GM11168 (cell line): Measurements from ENCODE around the gene LAMTOR3.
"Not testable (repeated sequence)": the region's sequence is repeated elsewhere in the genome, so short reads cannot be mapped to it uniquely, and the experiment has no call there.

Source experiments
- in situ Hi-C: fragments of 300-500 bp; cut with MboI; formaldehyde crosslinking; loops from one replicate; pipeline ENCODE4 v1.12.0; 2022; ENCODE audit warnings: low sequenced_read_pairs; ENCODE audit not compliant: unreplicated experiment

The LAMTOR3 gene

GRCh38 chr4:99834569-99834968, 59.7 kb downstream of the LAMTOR3 start:
- in situ Hi-C loops, result no loop called here

- in situ Hi-C loops, result no loop called here
These were observed 60.5 kb downstream of the LAMTOR3 start for GRCh38 chr4:99833756-99834155.

GRCh38 chr4:99832758-99833157, 61.5 kb downstream of the LAMTOR3 start:
- in situ Hi-C loops, result no loop called here

- in situ Hi-C loops, result no loop called here
These were observed 61.9 kb downstream of the LAMTOR3 start for GRCh38 chr4:99832321-99832720.

GRCh38 chr4:99830051-99830450, 64.2 kb downstream of the LAMTOR3 start:
- in situ Hi-C loops, result not testable (repeated sequence)

- in situ Hi-C loops, result no loop called here
These were observed 65.8 kb downstream of the LAMTOR3 start for GRCh38 chr4:99828477-99828876.
